ENCODE measurements around the gene FLRT1.

Gene FLRT1

GRCh38 chr11:64007160-64007628 lies 28.5 kb upstream of the FLRT1 start:
- DNase-seq, result no peak

- DNase-seq, result no peak
These were observed 28.0 kb upstream of the FLRT1 start for GRCh38 chr11:64007629-64008282.

GRCh38 chr11:64008283-64008913 lies 27.3 kb upstream of the FLRT1 start:
- DNase-seq, result no peak

DNA sequence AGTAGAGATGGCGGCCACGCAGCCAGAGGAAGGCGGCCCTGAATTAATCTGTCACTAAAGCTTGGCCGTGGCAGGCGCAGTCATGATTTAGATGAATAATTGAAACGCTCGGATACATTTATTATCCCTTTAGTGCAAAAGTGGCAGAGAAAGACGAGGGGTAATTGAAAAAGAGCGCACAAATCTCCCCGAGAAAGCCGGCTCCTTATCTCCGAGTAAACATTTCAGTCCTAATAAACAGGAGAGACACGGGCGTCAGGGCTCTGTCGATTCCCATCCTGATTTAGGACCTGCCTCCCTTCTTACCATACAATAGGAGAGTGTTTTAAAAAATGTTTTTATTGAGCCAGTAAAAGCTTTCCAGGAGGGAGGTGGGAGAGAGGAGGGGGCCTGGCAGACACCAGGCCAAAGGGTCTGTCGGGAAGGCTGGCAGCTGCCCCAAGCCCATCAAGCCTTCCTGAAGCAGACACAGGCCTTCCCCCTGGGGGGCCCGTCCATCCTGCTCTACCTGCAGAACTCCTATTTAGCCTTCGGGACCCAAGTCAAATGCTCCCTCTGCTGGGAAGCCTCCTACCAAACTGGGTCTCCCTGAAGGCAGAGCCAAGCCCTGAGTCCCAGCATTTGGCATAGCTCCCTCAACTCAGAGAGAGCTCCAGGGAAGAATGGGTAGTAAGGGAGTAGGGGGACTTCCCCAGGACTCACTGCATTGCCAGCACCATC lies 26.7 kb upstream of the FLRT1 start:
- no peak for DNase-seq

DNA sequence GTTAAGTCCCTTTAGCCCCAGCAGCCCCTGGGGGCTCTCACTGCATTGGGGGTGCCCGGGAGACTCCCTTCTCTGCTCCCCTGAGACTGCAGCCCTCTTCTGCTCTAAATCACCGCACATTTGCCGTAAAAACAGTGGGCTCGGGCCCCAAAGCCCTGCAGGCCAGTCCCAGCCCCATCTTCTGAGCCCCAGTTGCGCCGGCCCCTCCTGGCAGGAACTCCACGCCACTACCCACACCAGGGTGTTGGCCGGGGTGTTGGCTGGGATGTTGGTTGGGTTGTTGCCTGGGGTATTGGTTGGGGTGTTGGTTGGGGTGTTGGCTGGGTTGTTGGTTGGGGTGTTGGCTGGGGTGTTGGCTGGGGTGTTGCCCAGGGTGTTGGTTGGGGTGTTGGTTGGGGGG lies 26.0 kb upstream of the FLRT1 start:
- no peak for DNase-seq

DNA sequence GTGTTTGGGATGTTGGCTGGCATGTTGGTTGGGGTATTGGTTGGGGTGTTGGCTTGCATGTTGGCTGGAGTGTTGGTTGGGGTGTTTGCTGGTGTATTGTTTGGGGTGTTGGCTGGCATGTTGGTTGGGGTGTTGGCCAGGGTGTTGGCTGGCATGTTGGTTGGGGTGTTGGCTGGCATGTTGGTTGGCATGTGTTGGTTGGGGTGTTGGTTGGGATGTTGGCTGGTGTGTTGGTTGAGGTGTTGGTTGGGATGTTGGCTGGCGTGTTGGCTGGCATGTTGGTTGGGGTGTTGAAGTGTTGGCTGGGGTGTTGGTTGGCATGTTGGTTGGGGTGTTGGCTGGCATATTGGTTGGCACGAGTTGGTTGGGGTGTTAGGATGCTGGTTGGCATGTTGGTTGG lies 24.9 kb upstream of the FLRT1 start:
- DNase-seq, result no peak

DNA sequence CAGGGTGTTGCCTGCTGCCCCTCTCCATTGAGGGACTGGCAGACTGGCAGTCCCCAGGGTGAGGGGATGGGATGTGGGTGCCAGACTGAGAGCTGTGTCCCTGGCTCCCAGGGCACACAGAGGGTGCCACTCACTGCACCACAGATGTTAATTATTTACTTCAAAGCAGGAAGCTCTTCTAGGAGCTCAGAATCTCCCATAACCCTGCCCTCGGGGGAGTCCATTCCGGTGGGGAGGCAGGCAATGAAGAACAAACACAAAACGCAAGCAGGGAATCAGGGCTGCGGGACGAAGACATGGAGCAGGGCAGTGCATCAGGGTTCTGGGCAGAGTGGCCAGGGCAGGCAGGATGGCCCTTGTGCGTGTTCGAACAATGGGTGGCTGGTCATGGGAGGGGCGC lies 24.4 kb upstream of the FLRT1 start:
- DNase-seq, result no peak

DNA sequence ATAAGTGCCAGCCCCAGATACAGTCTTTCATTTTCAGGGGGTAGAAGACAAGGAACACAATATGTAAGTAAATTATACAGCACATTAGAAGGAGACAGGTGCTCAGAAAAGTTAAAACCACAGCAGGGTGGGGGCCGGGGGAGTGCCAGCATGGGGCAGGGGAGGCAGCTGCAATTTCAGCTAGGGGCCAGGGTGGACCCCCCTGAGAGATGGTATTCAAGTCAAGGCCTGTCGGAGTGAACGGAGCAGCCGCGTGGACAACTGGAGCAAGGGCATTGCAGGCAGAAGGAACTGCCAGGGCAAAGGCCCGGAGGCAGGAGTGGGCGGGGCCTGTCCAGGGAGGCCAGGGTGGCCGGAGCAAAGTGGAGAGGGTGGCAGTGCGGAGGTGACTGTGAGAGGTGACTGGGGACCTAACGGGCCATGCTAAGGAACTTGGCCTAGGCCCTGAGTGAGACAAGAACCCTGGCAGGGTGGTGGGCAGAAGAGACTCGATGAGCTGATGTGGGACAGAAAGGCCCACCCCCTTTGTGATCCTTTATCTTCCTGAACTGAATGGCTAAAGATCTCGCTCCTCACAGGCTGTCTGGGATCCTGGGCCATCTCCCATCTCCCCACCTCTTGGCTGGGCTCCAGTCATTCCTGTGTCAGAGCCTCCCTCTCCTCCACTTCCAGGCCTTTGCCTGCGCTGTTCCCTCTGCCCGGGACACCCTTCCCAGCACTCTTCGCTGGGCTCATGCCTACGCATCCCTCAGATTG lies 22.4 kb upstream of the FLRT1 start:
- DNase-seq, result no peak

GRCh38 chr11:64014356-64014755 lies 21.4 kb upstream of the FLRT1 start:
- DNase-seq, result no peak

- no peak for DNase-seq
These were observed 20.2 kb upstream of the FLRT1 start for GRCh38 chr11:64015510-64015909.

GRCh38 chr11:64015935-64016845 lies 19.5 kb upstream of the FLRT1 start:
- DNase-seq, result no peak

DNA sequence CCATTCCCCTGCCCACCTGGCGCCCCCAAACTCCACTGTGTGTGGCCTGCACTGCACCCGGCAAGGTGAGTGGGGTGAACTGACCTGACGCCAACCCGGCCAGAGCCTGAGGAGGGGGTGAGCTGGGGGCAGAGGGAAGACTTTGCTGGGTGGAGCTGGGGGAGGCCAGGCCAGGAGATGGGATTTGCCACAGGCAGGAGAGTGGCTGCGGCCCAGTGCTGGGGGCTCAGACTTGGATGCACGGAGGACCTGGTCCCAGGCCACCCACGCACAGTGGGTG lies 17.8 kb upstream of the FLRT1 start:
- no peak for DNase-seq

- DNase-seq, result no peak
These were observed 17.4 kb upstream of the FLRT1 start for GRCh38 chr11:64018310-64018709.

DNA sequence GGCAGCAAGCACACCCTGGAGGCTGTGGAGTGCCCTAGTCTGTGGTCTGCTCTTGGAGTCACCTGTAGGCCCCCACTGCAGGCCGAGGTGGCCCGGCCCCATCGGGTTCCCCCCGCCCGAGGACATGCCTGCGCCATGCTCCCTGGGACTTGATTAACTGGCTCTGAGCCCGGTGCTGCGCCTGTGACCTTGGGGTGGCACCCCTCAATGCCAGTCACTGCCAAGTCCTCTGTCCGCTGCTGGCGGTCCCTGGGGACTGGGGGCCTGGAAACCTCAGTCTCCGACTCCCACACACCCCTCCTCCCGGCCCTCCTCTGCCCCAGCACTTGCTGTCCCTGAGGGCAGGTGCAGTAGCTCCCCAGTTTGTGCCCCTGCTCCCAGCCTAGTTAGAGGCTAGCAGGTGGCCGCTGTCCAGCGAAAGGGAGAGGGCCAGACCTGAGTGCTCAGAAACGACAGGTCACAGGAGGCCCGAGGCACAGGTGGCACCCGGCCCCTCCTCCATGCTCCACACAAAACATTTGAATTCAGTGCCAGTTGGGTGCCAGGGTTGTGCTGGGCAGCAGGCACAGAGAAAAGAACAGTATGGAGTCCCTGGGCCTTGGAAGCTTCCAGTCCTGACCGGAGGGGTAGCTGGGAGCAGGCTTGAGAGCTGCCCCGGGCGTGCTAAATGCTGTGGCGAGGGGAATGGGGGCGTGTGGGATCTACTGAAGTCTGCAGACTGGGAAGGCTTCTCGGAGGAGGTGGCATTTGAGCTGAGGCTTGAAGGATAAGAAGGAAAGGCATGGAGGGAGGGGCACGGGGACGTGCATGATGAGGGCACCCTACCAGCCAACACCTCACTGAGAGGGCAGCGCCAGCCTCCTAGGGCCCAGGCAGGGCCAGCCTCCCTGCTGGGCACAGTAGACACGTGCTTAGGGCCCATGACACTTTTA lies 16.4 kb upstream of the FLRT1 start:
- no peak for DNase-seq

GRCh38 chr11:64020976-64021756 lies 14.6 kb upstream of the FLRT1 start:
- DNase-seq, result no peak

GRCh38 chr11:64021757-64022093 lies 14.0 kb upstream of the FLRT1 start:
- DNase-seq, result no peak

DNA sequence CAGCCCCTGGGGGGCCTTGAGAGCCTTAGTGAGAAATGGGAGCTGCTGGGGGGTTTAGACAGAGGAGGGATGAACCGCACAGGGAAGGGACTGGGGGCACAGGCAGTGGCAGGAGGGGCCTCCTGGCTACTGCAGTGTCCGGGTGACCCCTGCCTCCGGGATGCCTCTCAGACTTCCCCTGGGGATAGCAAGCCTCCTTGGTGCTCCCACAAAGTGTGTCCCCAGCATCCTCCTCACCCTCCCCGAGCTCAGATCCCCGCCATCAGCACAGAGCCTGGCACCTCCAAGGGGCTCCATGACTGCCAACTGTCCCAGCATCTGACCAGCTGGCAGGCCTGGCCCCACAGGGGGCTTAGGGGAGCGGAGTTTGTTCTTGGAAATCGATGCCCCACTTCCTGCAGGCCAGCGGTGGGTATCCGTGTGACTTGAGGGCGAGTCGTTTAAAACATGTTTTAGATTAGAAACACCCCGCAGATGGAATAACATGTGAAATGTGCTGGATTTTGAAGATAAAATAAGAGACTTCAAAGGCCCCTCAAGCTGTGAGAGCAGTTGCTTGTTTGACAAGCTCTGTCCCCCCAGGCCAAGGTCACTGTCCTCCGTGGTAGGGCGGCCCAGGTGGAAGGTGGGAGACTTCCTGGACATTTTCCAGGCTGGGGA lies 13.5 kb upstream of the FLRT1 start:
- no peak for DNase-seq

DNA sequence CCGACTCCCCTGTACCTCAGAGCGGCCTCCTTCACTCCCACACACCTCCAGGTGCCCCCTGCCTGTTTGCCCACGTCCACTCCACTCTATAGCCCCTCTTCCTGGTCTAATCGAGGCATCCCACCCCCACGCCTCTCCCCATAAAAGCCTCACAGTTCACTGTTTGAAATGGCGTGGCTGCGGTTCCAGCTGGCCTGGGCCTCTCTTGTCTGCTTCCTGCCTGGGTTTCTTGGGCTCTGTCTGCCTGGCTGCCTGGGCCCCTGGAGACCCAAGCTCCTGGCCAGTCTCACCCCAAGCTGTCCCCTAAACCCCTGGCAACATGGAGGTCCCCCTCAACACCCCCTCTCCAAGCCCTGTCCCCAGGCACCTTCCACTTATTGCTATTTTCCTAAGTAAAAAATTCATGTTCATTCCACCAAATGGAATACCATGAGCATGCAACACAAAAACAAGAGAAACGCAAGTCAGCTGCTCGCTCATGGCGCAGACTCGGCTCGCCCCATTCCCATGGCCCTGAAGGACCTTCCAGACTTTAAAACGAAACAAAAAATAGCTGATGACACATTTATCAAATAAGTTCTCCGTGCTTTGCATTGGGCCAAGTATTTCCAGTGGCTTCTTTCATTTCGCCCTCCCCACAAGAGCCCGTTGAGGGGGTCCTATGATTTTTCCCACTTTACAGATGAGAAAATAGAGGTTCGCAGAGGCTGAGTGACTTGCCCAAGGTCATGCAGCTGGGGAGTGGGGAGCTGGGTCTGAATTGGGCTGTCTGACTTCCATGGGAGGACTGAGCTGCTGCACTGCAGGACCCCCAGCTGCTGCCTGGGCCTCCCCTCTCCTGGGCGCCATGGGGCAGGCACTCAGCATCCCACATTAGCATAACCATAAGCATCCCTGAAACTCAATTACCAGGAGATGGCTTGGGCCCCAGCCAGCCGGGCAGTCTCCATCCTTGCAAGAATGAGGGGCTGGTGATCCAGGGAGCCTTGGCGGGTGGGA lies 11.7 kb upstream of the FLRT1 start:
- no peak for DNase-seq

DNA sequence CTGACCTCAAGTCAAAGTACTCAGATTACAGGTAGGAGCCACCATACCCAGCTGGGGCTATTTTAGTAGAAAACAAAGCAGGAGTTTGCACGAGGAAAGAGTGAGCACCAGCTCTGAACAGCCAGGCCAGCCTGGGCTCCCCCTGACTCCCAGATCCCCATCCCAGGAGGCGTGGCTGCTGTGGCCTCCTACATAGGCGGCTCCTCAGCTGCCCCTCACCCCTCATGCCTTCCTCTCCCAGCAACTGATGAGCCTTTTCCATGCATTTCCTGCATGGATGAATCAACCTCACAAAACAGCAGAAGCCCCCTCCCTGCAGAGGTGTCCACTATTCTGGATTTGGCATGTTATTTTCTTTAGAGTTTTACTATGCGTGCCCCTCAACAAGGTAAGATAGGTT lies 10.5 kb upstream of the FLRT1 start:
- no peak for DNase-seq
